ENCODE results near the gene ZNF106.

DNA sequence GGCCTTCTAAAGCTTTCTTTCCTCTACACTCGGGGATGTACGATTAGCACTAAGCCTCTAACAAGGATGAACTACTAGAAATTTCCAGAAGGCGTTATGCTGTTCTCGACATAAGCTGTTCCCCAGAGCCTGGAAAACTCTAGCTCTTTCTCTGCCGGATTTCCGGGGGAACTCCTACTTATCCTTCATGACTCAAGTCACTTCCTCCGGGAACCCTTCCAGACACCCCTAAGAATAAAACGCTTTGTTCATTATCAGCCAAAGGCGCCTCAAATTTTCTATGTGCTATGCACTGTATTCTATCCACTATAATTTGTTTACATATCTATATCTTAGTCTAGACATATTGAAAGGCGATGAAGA lies 4.0 kb upstream of the ZNF106 start:
- TF ChIP-seq REST (IDR thresholded peaks at IDR 0.05; ENCODE audit: insufficient read depth in 1 of 2, low read depth in 2 of 2, low read length in 2 of 2) (no peak), POLR2AphosphoS5 (IDR thresholded peaks at IDR 0.05; ENCODE audit: low read depth, low read length) (no peak), TAF1 (IDR thresholded peaks at IDR 0.05; ENCODE audit: borderline replicate concordance, insufficient read depth, low read length) (no peak), SIN3A (IDR thresholded peaks at IDR 0.05; ENCODE audit: borderline replicate concordance, insufficient read depth, low read length) (no peak)
